ENCODE measurements around the gene LCT. TPM values are rescaled to one million over a fixed set of nuclear protein-coding genes. Genes with fewer than 3 reads are reported as not detected.

LCT gene
- total RNA-seq, 1 experiment from 2014 or later, result 0.04 TPM

DNA sequence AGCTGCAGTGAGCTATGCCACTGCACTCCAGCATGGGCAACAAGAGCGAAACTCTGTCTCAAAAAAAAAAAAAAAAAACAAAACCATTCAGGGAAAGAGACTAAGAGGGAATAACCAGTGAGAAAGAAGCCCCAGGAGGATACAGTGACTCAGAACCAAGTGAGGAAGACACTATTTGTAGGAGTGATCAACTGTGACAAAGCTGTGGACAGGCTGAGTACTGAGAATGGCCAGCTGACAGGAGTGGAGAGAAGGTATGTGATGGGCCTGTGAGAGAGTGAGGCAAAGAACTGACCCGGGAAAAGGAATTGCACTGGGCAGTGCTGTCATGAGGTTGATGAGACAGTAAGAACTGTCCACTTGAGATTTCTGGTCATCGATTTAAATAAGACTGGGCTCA is 6.7 kb upstream of the LCT start:
- Histone ChIP-seq H2BK12ac (ENCODE audit: insufficient read length, low read depth, low read length) (no peak overlapping the region), H2AK5ac (ENCODE audit: insufficient read length, low read length) (no peak overlapping the region), H4K5ac (ENCODE audit: insufficient read length, low read depth, low read length) (no peak overlapping the region), H3K56ac (ENCODE audit: insufficient read length, low read depth, low read length) (no peak overlapping the region), H2BK15ac (ENCODE audit: low read depth, low read length) (no peak overlapping the region), H3K79me1 (ENCODE audit: insufficient read depth, low read depth, low read length, poor library complexity, severe bottlenecking) (no peaks in the 10 kb centered on the region), H3K23me2 (ENCODE audit: insufficient read length, low read depth, low read length, poor library complexity, severe bottlenecking) (no peaks in the 10 kb centered on the region), H3K23ac (ENCODE audit: insufficient read length, low read depth, low read length) (no peak overlapping the region), H3K14ac (ENCODE audit: insufficient read depth, low read length) (no peak overlapping the region), H2AFZ (ENCODE audit: low read length) (no peak overlapping the region), H2BK5ac (ENCODE audit: insufficient read length, low read length) (no peak overlapping the region), H3K9ac (ENCODE audit: extremely low read depth, insufficient read length, low read length) (no peak overlapping the region), H2BK120ac (ENCODE audit: low read depth, low read length, poor library complexity, severe bottlenecking) (no peak overlapping the region), H3T11ph (ENCODE audit: low read length) (no peak overlapping the region), H4K20me1 (ENCODE audit: control insufficient read depth, insufficient read depth, insufficient read length) (no peaks in the 10 kb centered on the region), H4K91ac (ENCODE audit: insufficient read length, low read depth, low read length) (no peak overlapping the region), H3K4me1 (ENCODE audit: insufficient read depth, low read length) (no peaks in the 10 kb centered on the region), H3K4ac (ENCODE audit: low read depth, low read length) (no peak overlapping the region), H3K27ac (ENCODE audit: insufficient read length, low read depth, low read length) (no peak overlapping the region), H3K9me3 (ENCODE audit: control insufficient read depth, low read depth, low read length) (no peaks in the 10 kb centered on the region), H3K27me3 (ENCODE audit: insufficient read depth, low read length) (no peaks in the 10 kb centered on the region), H3K18ac (ENCODE audit: insufficient read length, low read depth, low read length) (no peak overlapping the region), H4K8ac (replicated peaks; ENCODE audit: insufficient read length, low read depth, low read length) (no peak overlapping the region), H3K79me2 (ENCODE audit: insufficient read depth, low read length) (no peaks in the 10 kb centered on the region), H3K4me2 (ENCODE audit: insufficient read depth, insufficient read length, low read length) (no peak overlapping the region), H2BK20ac (ENCODE audit: low read depth, low read length, poor library complexity, severe bottlenecking) (no peak overlapping the region)
- H3K9me3 Mint-ChIP-seq, result no peaks in the 10 kb centered on the region
- TF ChIP-seq, protein P1, sequence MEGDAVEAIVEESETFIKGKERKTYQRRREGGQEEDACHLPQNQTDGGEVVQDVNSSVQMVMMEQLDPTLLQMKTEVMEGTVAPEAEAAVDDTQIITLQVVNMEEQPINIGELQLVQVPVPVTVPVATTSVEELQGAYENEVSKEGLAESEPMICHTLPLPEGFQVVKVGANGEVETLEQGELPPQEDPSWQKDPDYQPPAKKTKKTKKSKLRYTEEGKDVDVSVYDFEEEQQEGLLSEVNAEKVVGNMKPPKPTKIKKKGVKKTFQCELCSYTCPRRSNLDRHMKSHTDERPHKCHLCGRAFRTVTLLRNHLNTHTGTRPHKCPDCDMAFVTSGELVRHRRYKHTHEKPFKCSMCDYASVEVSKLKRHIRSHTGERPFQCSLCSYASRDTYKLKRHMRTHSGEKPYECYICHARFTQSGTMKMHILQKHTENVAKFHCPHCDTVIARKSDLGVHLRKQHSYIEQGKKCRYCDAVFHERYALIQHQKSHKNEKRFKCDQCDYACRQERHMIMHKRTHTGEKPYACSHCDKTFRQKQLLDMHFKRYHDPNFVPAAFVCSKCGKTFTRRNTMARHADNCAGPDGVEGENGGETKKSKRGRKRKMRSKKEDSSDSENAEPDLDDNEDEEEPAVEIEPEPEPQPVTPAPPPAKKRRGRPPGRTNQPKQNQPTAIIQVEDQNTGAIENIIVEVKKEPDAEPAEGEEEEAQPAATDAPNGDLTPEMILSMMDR (conservative IDR thresholded peaks at IDR 0.05), result no peak
- H3K27ac Mint-ChIP-seq, result no peak overlapping the region
- H3K4me1 Mint-ChIP-seq, result no peaks in the 10 kb centered on the region
- DNase-seq, result no peak
- peaks cover 36 to 75% (median 70%) of the 10 kb centered on the region in 3 experiments for H3K36me3 Mint-ChIP-seq (ENCODE audit: insufficient read depth in 1 of 3, low read depth in 3 of 3)
- no peaks in the 10 kb centered on the region for H3K27me3 Mint-ChIP-seq (ENCODE audit: low read depth)
- H3K4me3 Mint-ChIP-seq, result no peak overlapping the region
- no CpG with 5 or more reads among the region's 3 CpGs for WGBS (ENCODE audit: extremely low coverage, insufficient read length, low lambda C conversion rate)

Measured in H9 (cell line).